GM12878 (cell line): ENCODE data around the gene MAGI2. TPM values are rescaled to one million over a fixed set of nuclear protein-coding genes. Genes with fewer than 3 reads are reported as not detected.

Source experiments
- ATAC-seq: fragments of 200-7000 bp; cut with Tn5 transposase; 3 replicates; pipeline ENCODE4 v1.9.1; 2020; ENCODE audit warnings: mild to moderate bottlenecking, moderate library complexity
- BruUV-seq: library from RNA; stranded (reverse); fragments of 400-500 nt; replicated peaks from 2 replicates; lab custom pipeline; 2021; lab: Mats Ljungman, UMichigan
- CTCF ChIA-PET: fragments of 300-600 bp; sonication (Branson Sonifier 250); formaldehyde crosslinking; extraction: SDS; loops from one replicate; lab custom pipeline; 2021; ENCODE audit warnings: inconsistent platforms; lab: Yijun Ruan, JAX
- POLR2A ChIA-PET: fragments of 350-600 bp; formaldehyde crosslinking; extraction: SDS; loops from one replicate; lab custom pipeline; 2021; ENCODE audit warnings: inconsistent platforms; lab: Charles Lee
- RAD21 ChIA-PET: fragments of 300-600 bp; sonication (Branson Sonifier 250); formaldehyde crosslinking; loops from one replicate; lab custom pipeline; 2023; ENCODE audit warnings: antibody characterized with exemption; ENCODE audit not compliant: unreplicated experiment; lab: Charles Lee
- SMC1A ChIA-PET: fragments of 300-600 bp; sonication (Branson Sonifier 250); formaldehyde crosslinking; loops from one replicate; lab custom pipeline; 2023; ENCODE audit not compliant: unreplicated experiment, uncharacterized antibody; lab: Charles Lee
- DNase-seq: peaks from one replicate; pipeline ENCODE4 v3.0.0-alpha.2; 2011; ENCODE audit warnings: low read depth, low spot score
- FAIRE-seq: peaks from 3 replicates; lab custom pipeline; 2011; peaks lifted over from hg19 to GRCh38; lab: Jason Lieb, UNC
- H2AFZ ChIP-seq: 2 replicates; pipeline ENCODE4 v1.6.0; 2011; ENCODE audit warnings: low read depth, low read length, control low read depth; ENCODE audit not compliant: control insufficient read depth
- H3K27ac ChIP-seq: 2 replicates; pipeline ENCODE4 v1.5.1; 2011; ENCODE audit warnings: control low read depth; ENCODE audit not compliant: control insufficient read depth, insufficient read depth
- H3K27me3 ChIP-seq, 2 experiments: replicated peaks in 1 of 2; 2 replicates each; pipeline versions ENCODE4 v1.6.0 to v1.6.1; 2011; ENCODE audit warnings: low read length in 1 of 2; ENCODE audit not compliant: control insufficient read depth in 2 of 2, insufficient read depth in 2 of 2
- H3K36me3 ChIP-seq, 2 experiments: 2 replicates each; pipeline ENCODE4 v1.5.1; 2011; ENCODE audit warnings: low read length in 1 of 2; ENCODE audit not compliant: control insufficient read depth in 2 of 2, insufficient read depth in 2 of 2
- H3K4me1 ChIP-seq: 2 replicates; pipeline ENCODE4 v1.6.1; 2011; ENCODE audit warnings: mild to moderate bottlenecking, low read length, moderate library complexity, mixed read lengths; ENCODE audit not compliant: control insufficient read depth, insufficient read depth
- H3K4me2 ChIP-seq: 2 replicates; pipeline ENCODE4 v1.6.0; 2011; ENCODE audit warnings: control low read depth; ENCODE audit not compliant: control insufficient read depth, insufficient read depth
- H3K4me3 ChIP-seq: fragments of 200-600 bp; sonication (generic); 2 replicates; pipeline ENCODE4 v1.5.1; 2016
- H3K79me2 ChIP-seq: 2 replicates; pipeline ENCODE4 v1.6.0; 2011; ENCODE audit warnings: low read length; ENCODE audit not compliant: control insufficient read depth, insufficient read depth
- H3K9ac ChIP-seq: 2 replicates; pipeline ENCODE4 v1.8.0; 2011; ENCODE audit warnings: low read length, control low read depth, mixed read lengths; ENCODE audit not compliant: control insufficient read depth, insufficient read depth
- H3K9me3 ChIP-seq: replicated peaks from 3 replicates; pipeline ENCODE4 v1.5.1; 2011; ENCODE audit warnings: mild to moderate bottlenecking, low read length; ENCODE audit not compliant: control insufficient read depth, insufficient read depth
- H4K20me1 ChIP-seq: 2 replicates; pipeline ENCODE4 v1.6.0; 2011; ENCODE audit not compliant: control insufficient read depth, insufficient read depth
- BCL11A ChIP-seq: IDR thresholded peaks from 2 replicates; pipeline ENCODE4 v1.6.1; 2011; ENCODE audit warnings: low read depth, low read length
- CEBPB ChIP-seq, 2 experiments: fragments of 150-350 bp in 1 of 2; IDR thresholded peaks; 2 replicates each; pipeline ENCODE4 v1.6.1; 2012 to 2014; ENCODE audit warnings: low read depth in 2 of 2, low read length in 2 of 2, borderline replicate concordance in 1 of 2, inconsistent platforms in 1 of 2
- CREB1 ChIP-seq: IDR thresholded peaks from 2 replicates; pipeline ENCODE4 v1.6.1; 2012; ENCODE audit warnings: low read depth, mild to moderate bottlenecking, inconsistent platforms
- IKZF2 ChIP-seq, 2 experiments: fragments of 450-650 bp; IDR thresholded peaks; 2 replicates each; pipeline ENCODE4 v1.6.1; 2017; ENCODE audit warnings: mild to moderate bottlenecking in 2 of 2, moderate library complexity in 2 of 2
- MYB ChIP-seq: fragments of 150-350 bp; IDR thresholded peaks from 2 replicates; pipeline ENCODE4 v1.6.1; 2014; ENCODE audit warnings: mild to moderate bottlenecking, low read depth, low read length, borderline replicate concordance
- NFYA ChIP-seq: IDR thresholded peaks from 2 replicates; pipeline ENCODE4 v1.6.1; 2011; ENCODE audit warnings: low read depth, mild to moderate bottlenecking, low read length, improper control_type of control experiment, borderline replicate concordance
- PAX5 ChIP-seq: IDR thresholded peaks from 2 replicates; pipeline ENCODE4 v1.6.1; 2011; ENCODE audit warnings: low read depth, low read length, borderline replicate concordance
- SMAD5 ChIP-seq: IDR thresholded peaks from 2 replicates; pipeline ENCODE4 v1.6.1; 2016; ENCODE audit warnings: antibody characterized with exemption, low read depth
- SMARCA5 ChIP-seq: fragments of 450-650 bp; IDR thresholded peaks from 2 replicates; pipeline ENCODE4 v1.6.1; 2017; ENCODE audit warnings: mild to moderate bottlenecking
- SP1 ChIP-seq: IDR thresholded peaks from one replicate; pipeline ENCODE4 v1.6.1; 2011; ENCODE audit warnings: low read depth, low read length
- SUZ12 ChIP-seq: fragments of 200-600 bp; sonication (generic); IDR thresholded peaks from one replicate; pipeline ENCODE4 v1.6.1; 2018; ENCODE audit warnings: antibody characterized with exemption, mild to moderate bottlenecking; ENCODE audit not compliant: unreplicated experiment
- TBL1XR1 ChIP-seq: IDR thresholded peaks from 2 replicates; pipeline ENCODE4 v1.6.1; 2012; ENCODE audit warnings: low read depth, low read length, improper control_type of control experiment
- ZNF217 ChIP-seq: fragments of 450-650 bp; IDR thresholded peaks from 2 replicates; pipeline ENCODE4 v1.6.1; 2017; ENCODE audit warnings: antibody characterized with exemption, mild to moderate bottlenecking
- WGBS: methylation state at CpG from one replicate; pipeline ENCODE4 v1.1.6; 2016; ENCODE audit warnings: low lambda C conversion rate; ENCODE audit not compliant: insufficient replicate concordance, insufficient coverage; ENCODE audit errors: missing lambda C conversion rate; 5-methylcytosine and 5-hydroxymethylcytosine counted together
- in situ Hi-C: fragments of 300-500 bp; cut with MboI; formaldehyde crosslinking; loops from 9 replicates; pipeline ENCODE4 v1.14.3; 2018; ENCODE audit warnings: mixed read lengths
- intact Hi-C: fragments of 100-400 bp; cut with micrococcal nuclease; formaldehyde crosslinking; loops from one replicate; pipeline ENCODE4 v1.14.2; 2022; ENCODE audit not compliant: unreplicated experiment
- polyA plus RNA-seq, 11 experiments: library from polyadenylated mRNA; depleted of rRNA in 4 of 11; unstranded in 6 of 11; stranded (reverse) in 5 of 11; fragments of >200 nt; fragmentation: Nextera tagmentation in 4 of 11; fragmentation: Illumina TruSeq in 1 of 11; extraction: Ambion mirVana in 4 of 11; extraction: Trizol in 1 of 11; gene quantifications; 1 replicate in 1 of 11; 2 replicates in 10 of 11; pipeline versions ENCODE4 v1.2.1 to v1.2.3, GENCODE V29; 2011 to 2016; ENCODE audit warnings: inconsistent platforms in 2 of 11, missing spikeins in 2 of 11, low read depth in 1 of 11
- total RNA-seq, 4 experiments: library from RNA; depleted of rRNA in 3 of 4; stranded (reverse); fragments of >200 nt in 3 of 4; fragmentation: Illumina TruSeq in 1 of 4; extraction: Trizol in 1 of 4; gene quantifications; 2 replicates each; pipeline versions ENCODE4 v1.2.1 to v1.2.3, GENCODE V29; 2013 to 2021
- TF ChIP-seq, protein P1 (sequence below): IDR thresholded peaks from 2 replicates; pipeline ENCODE4 v1.6.1; 2011; ENCODE audit warnings: borderline replicate concordance, low read depth, mild to moderate bottlenecking, moderate library complexity, low read length; ENCODE audit not compliant: insufficient read depth, poor library complexity, severe bottlenecking

The MAGI2 gene
- total and polyA plus RNA-seq, 10 of the 15 experiments (the other 5 are each of a cell fraction or from before 2014, with no cell fraction given): 0.01 to 0.31 (median 0.05) TPM; not detected in 2

DNA sequence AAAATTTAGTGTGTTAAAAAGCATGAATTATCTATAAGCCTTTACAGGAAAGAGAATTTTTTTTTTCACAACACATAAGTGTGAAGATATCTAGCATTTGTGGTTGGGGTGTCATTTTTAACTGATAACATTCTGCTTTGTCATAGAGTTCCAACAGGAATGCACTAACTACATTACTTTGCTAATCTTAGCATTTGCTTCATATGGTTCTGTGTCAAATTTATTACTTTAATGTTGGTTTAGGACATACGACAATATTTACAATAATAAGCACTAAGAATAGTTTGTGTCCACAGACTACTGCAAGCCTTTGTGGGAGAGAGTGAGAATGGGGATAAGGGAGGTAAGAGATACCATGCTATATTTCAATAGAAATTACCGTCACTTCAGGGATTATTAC, 40.6 kb upstream of the MAGI2 start:
- Histone ChIP-seq H3K4me2 (no peak overlapping the region), H4K20me1 (no peaks in the 10 kb centered on the region), H3K4me1 (no peaks in the 10 kb centered on the region), H3K9ac (no peak overlapping the region), H3K4me3 (no peak overlapping the region), H3K36me3 (no peaks in the 10 kb centered on the region), H3K79me2 (no peaks in the 10 kb centered on the region), H3K27me3 (no peaks in the 10 kb centered on the region), H3K27ac (no peak overlapping the region), H2AFZ (no peak overlapping the region), H3K9me3 (no peaks in the 10 kb centered on the region)
- no peak for ATAC-seq
- intact Hi-C loops: no loop called here
- DNase-seq: no peak
- no peak for FAIRE-seq
- ChIA-PET SMC1A (no interaction called here), POLR2A (no interaction called here), CTCF (no interaction called here), RAD21 (no interaction called here)
- in situ Hi-C loops: no loop called here
- 34% methylated on average over 2 of the region's 2 CpGs for whole genome bisulfite sequencing
- TF ChIP-seq NFYA: no peak
- no peak for TF ChIP-seq SP1
- TF ChIP-seq, protein P1, sequence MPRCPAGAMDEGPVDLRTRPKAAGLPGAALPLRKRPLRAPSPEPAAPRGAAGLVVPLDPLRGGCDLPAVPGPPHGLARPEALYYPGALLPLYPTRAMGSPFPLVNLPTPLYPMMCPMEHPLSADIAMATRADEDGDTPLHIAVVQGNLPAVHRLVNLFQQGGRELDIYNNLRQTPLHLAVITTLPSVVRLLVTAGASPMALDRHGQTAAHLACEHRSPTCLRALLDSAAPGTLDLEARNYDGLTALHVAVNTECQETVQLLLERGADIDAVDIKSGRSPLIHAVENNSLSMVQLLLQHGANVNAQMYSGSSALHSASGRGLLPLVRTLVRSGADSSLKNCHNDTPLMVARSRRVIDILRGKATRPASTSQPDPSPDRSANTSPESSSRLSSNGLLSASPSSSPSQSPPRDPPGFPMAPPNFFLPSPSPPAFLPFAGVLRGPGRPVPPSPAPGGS: no peak
- no peak for TF ChIP-seq SMARCA5
- no peak for TF ChIP-seq CREB1
- no peak for TF ChIP-seq SMAD5
- TF ChIP-seq IKZF2 (IDR thresholded peaks at IDR 0.05): no peak
- TF ChIP-seq SUZ12: no peak
- TF ChIP-seq BCL11A: no peak
- no peak for TF ChIP-seq MYB
- TF ChIP-seq ZNF217: no peak
- TF ChIP-seq CEBPB (IDR thresholded peaks at IDR 0.05; ENCODE audit: borderline replicate concordance in 1 of 2, low read depth in 2 of 2, low read length in 2 of 2): no peak
- no peak for TF ChIP-seq TBL1XR1
- TF ChIP-seq PAX5: no peak
- no TSS peak for BruUV-seq
